CD4-positive, alpha-beta T cell treated with Interleukin-15 for 4 hours (primary cell): ENCODE data around the gene TMEM132C.
"Not testable (repeated sequence)": the region's sequence is repeated elsewhere in the genome, so short reads cannot be mapped to it uniquely, and the experiment has no call there.

ENCODE experiments used
- DNase-seq: peaks from one replicate; pipeline ENCODE4 v3.0.0-alpha.2; 2020; ENCODE audit warnings: low spot score

TMEM132C gene

GRCh38 chr12:128267131-128267622 lies at the start of gene TMEM132C:
Gene TMEM132C (plus strand): TSS chr12:128267170. CDS start chr12:128267403, 233 bp downstream.
- DNase-seq, result no peak

GRCh38 chr12:128224226-128224625 lies 42.7 kb upstream of the TMEM132C start:
- no peak for DNase-seq

GRCh38 chr12:128228581-128228980 lies 38.4 kb upstream of the TMEM132C start:
- DNase-seq, result no peak

GRCh38 chr12:128235635-128236417 lies 31.1 kb upstream of the TMEM132C start:
- DNase-seq, result no peak

- no peak for DNase-seq
These were observed 30.4 kb upstream of the TMEM132C start for GRCh38 chr12:128236525-128236924.

- no peak for DNase-seq
These were observed 26.2 kb upstream of the TMEM132C start for GRCh38 chr12:128240745-128241144.

GRCh38 chr12:128245121-128245520 lies 21.8 kb upstream of the TMEM132C start:
- no peak for DNase-seq

GRCh38 chr12:128245905-128246304 lies 21.1 kb upstream of the TMEM132C start:
- no peak for DNase-seq

- DNase-seq, result no peak
These were observed 16.9 kb upstream of the TMEM132C start for GRCh38 chr12:128250096-128250495.

GRCh38 chr12:128253829-128254228 lies 13.1 kb upstream of the TMEM132C start:
- DNase-seq, result not testable (repeated sequence)

- DNase-seq, result no peak
These were observed 8.0 kb upstream of the TMEM132C start for GRCh38 chr12:128258866-128259555.

GRCh38 chr12:128259556-128260070 lies 7.4 kb upstream of the TMEM132C start:
- no peak for DNase-seq

GRCh38 chr12:128261757-128262156 lies 5.2 kb upstream of the TMEM132C start:
- no peak for DNase-seq

- DNase-seq, result no peak
These were observed 1.4 kb upstream of the TMEM132C start for GRCh38 chr12:128265566-128265965.

GRCh38 chr12:128266086-128266485 lies 884 bp upstream of the TMEM132C start:
- DNase-seq, result no peak

GRCh38 chr12:128266541-128267130 lies 334 bp upstream of the TMEM132C start:
- no peak for DNase-seq

GRCh38 chr12:128267651-128268378 lies 845 bp downstream of the TMEM132C start:
- DNase-seq, result no peak

GRCh38 chr12:128268379-128268995 lies 1.5 kb downstream of the TMEM132C start:
- DNase-seq, result no peak

GRCh38 chr12:128269181-128269591 lies 2.2 kb downstream of the TMEM132C start:
- DNase-seq, result no peak

- no peak for DNase-seq
These were observed 9.5 kb downstream of the TMEM132C start for GRCh38 chr12:128276471-128276870.

GRCh38 chr12:128286970-128287369 lies 20.0 kb downstream of the TMEM132C start:
- DNase-seq, result no peak
